H9 (cell line): ENCODE results near the gene MDGA2. TPM values are rescaled to one million over a fixed set of nuclear protein-coding genes. Genes with fewer than 3 reads are reported as not detected.

Experiments used
- DNase-seq: peaks from one replicate; pipeline ENCODE4 v3.0.0-alpha.2; 2017
- H2AFZ ChIP-seq: one replicate; pipeline ENCODE4 v1.6.1; 2013; ENCODE audit warnings: mild to moderate bottlenecking, low read length, control low read depth, moderate library complexity
- H2AK5ac ChIP-seq: 2 replicates; pipeline ENCODE4 v1.6.1; 2013; ENCODE audit warnings: low read length, control low read depth, mixed read lengths; ENCODE audit not compliant: insufficient read length
- H2BK120ac ChIP-seq: one replicate; pipeline ENCODE4 v1.6.1; 2013; ENCODE audit warnings: low read depth, mild to moderate bottlenecking, low read length, control low read depth, inconsistent platforms; ENCODE audit not compliant: poor library complexity, severe bottlenecking
- H2BK12ac ChIP-seq: 2 replicates; pipeline ENCODE4 v1.6.1; 2013; ENCODE audit warnings: low read length, control low read depth, mixed read lengths, low read depth; ENCODE audit not compliant: insufficient read length
- H2BK15ac ChIP-seq: 2 replicates; pipeline ENCODE4 v1.6.1; 2013; ENCODE audit warnings: low read depth, low read length, control low read depth
- H2BK20ac ChIP-seq: one replicate; pipeline ENCODE4 v1.6.1; 2013; ENCODE audit warnings: low read depth, mild to moderate bottlenecking, low read length, control low read depth, inconsistent platforms; ENCODE audit not compliant: poor library complexity, severe bottlenecking
- H2BK5ac ChIP-seq: 2 replicates; pipeline ENCODE4 v1.6.1; 2013; ENCODE audit warnings: low read length, control low read depth, mixed read lengths; ENCODE audit not compliant: insufficient read length
- H3K14ac ChIP-seq: 2 replicates; pipeline ENCODE4 v1.6.1; 2013; ENCODE audit warnings: low read length, control low read depth; ENCODE audit not compliant: insufficient read depth
- H3K18ac ChIP-seq: 2 replicates; pipeline ENCODE4 v1.6.1; 2013; ENCODE audit warnings: low read depth, mild to moderate bottlenecking, mixed read lengths, low read length, control low read depth; ENCODE audit not compliant: insufficient read length
- H3K23ac ChIP-seq: 2 replicates; pipeline ENCODE4 v1.6.1; 2013; ENCODE audit warnings: low read length, control low read depth, mixed read lengths, low read depth; ENCODE audit not compliant: insufficient read length
- H3K23me2 ChIP-seq: 2 replicates; pipeline ENCODE4 v1.6.1; 2013; ENCODE audit warnings: low read depth, mild to moderate bottlenecking, mixed read lengths, low read length, control low read depth; ENCODE audit not compliant: insufficient read length, poor library complexity, severe bottlenecking
- H3K27ac ChIP-seq: 2 replicates; pipeline ENCODE4 v1.5.1; 2013; ENCODE audit warnings: low read length, control low read depth, mixed read lengths, low read depth; ENCODE audit not compliant: insufficient read length
- H3K27me3 ChIP-seq: 2 replicates; pipeline ENCODE4 v1.6.1; 2013; ENCODE audit warnings: low read length, control low read depth, inconsistent platforms; ENCODE audit not compliant: insufficient read depth
- H3K4ac ChIP-seq: 2 replicates; pipeline ENCODE4 v1.6.1; 2013; ENCODE audit warnings: low read depth, mild to moderate bottlenecking, control low read depth, inconsistent platforms, low read length, moderate library complexity
- H3K4me1 ChIP-seq: 2 replicates; pipeline ENCODE4 v1.6.1; 2013; ENCODE audit warnings: low read length, control low read depth, inconsistent platforms; ENCODE audit not compliant: insufficient read depth
- H3K4me2 ChIP-seq: 2 replicates; pipeline ENCODE4 v1.6.1; 2013; ENCODE audit warnings: low read length, control low read depth, mixed read lengths; ENCODE audit not compliant: insufficient read length, insufficient read depth
- H3K56ac ChIP-seq: 2 replicates; pipeline ENCODE4 v1.6.1; 2013; ENCODE audit warnings: low read depth, mild to moderate bottlenecking, mixed read lengths, low read length, control low read depth; ENCODE audit not compliant: insufficient read length
- H3K79me1 ChIP-seq: 2 replicates; pipeline ENCODE4 v1.6.1; 2013; ENCODE audit warnings: low read depth, mild to moderate bottlenecking, moderate library complexity, low read length, control low read depth, inconsistent platforms; ENCODE audit not compliant: insufficient read depth, poor library complexity, severe bottlenecking
- H3K79me2 ChIP-seq: 2 replicates; pipeline ENCODE4 v1.6.1; 2013; ENCODE audit warnings: low read length, control low read depth, inconsistent platforms; ENCODE audit not compliant: insufficient read depth
- H3K9ac ChIP-seq: 2 replicates; pipeline ENCODE4 v1.6.1; 2013; ENCODE audit warnings: low read length, control low read depth, mixed read lengths; ENCODE audit not compliant: insufficient read length; ENCODE audit errors: extremely low read depth
- H3K9me3 ChIP-seq: one replicate; pipeline ENCODE4 v1.6.1; 2013; ENCODE audit warnings: low read depth, low read length, inconsistent platforms; ENCODE audit not compliant: control insufficient read depth
- H3T11ph ChIP-seq: one replicate; pipeline ENCODE4 v1.6.1; 2013; ENCODE audit warnings: mild to moderate bottlenecking, low read length, control low read depth, inconsistent platforms
- H4K20me1 ChIP-seq: one replicate; pipeline ENCODE4 v1.6.1; 2013; ENCODE audit not compliant: control insufficient read depth, insufficient read length, insufficient read depth
- H4K5ac ChIP-seq: 2 replicates; pipeline ENCODE4 v1.6.1; 2013; ENCODE audit warnings: low read depth, mild to moderate bottlenecking, mixed read lengths, low read length, control low read depth; ENCODE audit not compliant: insufficient read length
- H4K8ac ChIP-seq: replicated peaks from 2 replicates; pipeline ENCODE4 v1.6.1; 2013; ENCODE audit warnings: low read length, control low read depth, mixed read lengths, low read depth; ENCODE audit not compliant: insufficient read length
- H4K91ac ChIP-seq: 2 replicates; pipeline ENCODE4 v1.6.1; 2013; ENCODE audit warnings: low read depth, mild to moderate bottlenecking, moderate library complexity, mixed read lengths, low read length, control low read depth; ENCODE audit not compliant: insufficient read length
- H3K27ac Mint-ChIP-seq, 3 experiments: 2 replicates in 2 of 3; 3 replicates in 1 of 3; pipeline ENCODE4 v1.8.0; 2020 to 2021; ENCODE audit warnings: mixed read lengths in 3 of 3, mild to moderate bottlenecking in 1 of 3, moderate library complexity in 1 of 3
- H3K27me3 Mint-ChIP-seq: 2 replicates; pipeline ENCODE4 v1.8.0; 2021; ENCODE audit warnings: low read depth, mild to moderate bottlenecking, moderate library complexity, mixed read lengths
- H3K36me3 Mint-ChIP-seq, 3 experiments: 2 replicates in 2 of 3; 3 replicates in 1 of 3; pipeline ENCODE4 v1.8.0; 2020 to 2021; ENCODE audit warnings: low read depth in 3 of 3, mixed read lengths in 3 of 3; ENCODE audit not compliant: insufficient read depth in 1 of 3
- H3K4me1 Mint-ChIP-seq, 2 experiments: 2 replicates each; pipeline ENCODE4 v1.8.0; 2020; ENCODE audit warnings: mixed read lengths in 2 of 2
- H3K4me3 Mint-ChIP-seq, 2 experiments: 2 replicates in 1 of 2; 3 replicates in 1 of 2; pipeline ENCODE4 v1.8.0; 2020 to 2021; ENCODE audit warnings: mild to moderate bottlenecking in 2 of 2, mixed read lengths in 2 of 2, moderate library complexity in 1 of 2
- H3K9me3 Mint-ChIP-seq, 2 experiments: 2 replicates in 1 of 2; 3 replicates in 1 of 2; pipeline ENCODE4 v1.8.0; 2020; ENCODE audit warnings: mild to moderate bottlenecking in 2 of 2, mixed read lengths in 2 of 2, moderate library complexity in 1 of 2
- WGBS: extraction: QIAGEN DNeasy Blood & Tissue Kit; methylation state at CpG from one replicate; pipeline ENCODE4 v1.1.7; 2013; ENCODE audit warnings: missing lambda C conversion rate, low lambda C conversion rate, mixed read lengths; ENCODE audit not compliant: insufficient read length; ENCODE audit errors: extremely low coverage; 5-methylcytosine and 5-hydroxymethylcytosine counted together
- total RNA-seq: library from RNA; stranded (reverse); gene quantifications from 2 replicates; pipeline ENCODE4 v1.2.1, GENCODE V29; 2021
- TF ChIP-seq, protein P1 (sequence below): fragments of 200-600 bp; sonication (generic); conservative IDR thresholded peaks from 3 replicates; pipeline ENCODE4 v1.8.0; 2021; ENCODE audit warnings: antibody characterized with exemption, mild to moderate bottlenecking

The MDGA2 gene
- total RNA-seq, 1 experiment from 2014 or later = 1.9 TPM

DNA sequence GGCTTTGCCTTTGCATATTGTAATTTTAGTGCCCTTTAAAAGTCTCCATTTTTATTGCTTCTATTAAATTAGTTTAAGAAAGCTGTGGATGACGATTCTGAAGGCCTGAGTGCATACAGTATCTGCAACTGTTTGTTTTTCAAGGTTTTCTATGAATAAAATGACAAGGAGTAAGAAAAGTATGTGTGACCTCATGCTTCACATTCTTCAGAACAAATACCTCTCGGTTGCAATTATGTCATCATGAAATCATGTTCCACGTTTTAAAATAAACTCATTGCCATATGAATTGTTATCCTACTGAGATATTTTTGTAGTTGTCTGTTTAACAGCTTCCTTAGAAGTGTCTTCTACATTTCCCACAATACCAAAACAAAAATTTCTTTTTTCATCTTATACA lies 374.6 kb downstream of the MDGA2 start:
- no peak overlapping the region for H3K4me2 ChIP-seq
- H3K27ac Mint-ChIP-seq = peak overlapping the region in 2 of 3 experiments; percentile 35 to 80; a peak in 2 of 7 replicates
- H3K23me2 ChIP-seq = no peaks in the 10 kb centered on the region
- no peak overlapping the region for H4K8ac ChIP-seq
- DNase-seq = no peak
- no CpG with 5 or more reads among the region's 3 CpGs for WGBS
- H4K20me1 ChIP-seq = no peaks in the 10 kb centered on the region
- H4K5ac ChIP-seq = no peak overlapping the region
- no peaks in the 10 kb centered on the region for H3K27me3 Mint-ChIP-seq
- H2AFZ ChIP-seq = no peak overlapping the region
- H3K18ac ChIP-seq = no peak overlapping the region
- H2BK5ac ChIP-seq = no peak overlapping the region
- H3K14ac ChIP-seq = no peak overlapping the region
- no peaks in the 10 kb centered on the region for H3K27me3 ChIP-seq
- H4K91ac ChIP-seq = no peak overlapping the region
- no peak overlapping the region for H2BK120ac ChIP-seq
- no peak overlapping the region for H3K4ac ChIP-seq
- H3K27ac ChIP-seq = no peak overlapping the region
- H3T11ph ChIP-seq = no peak overlapping the region
- no peaks in the 10 kb centered on the region for H3K9me3 Mint-ChIP-seq
- TF ChIP-seq, protein P1, sequence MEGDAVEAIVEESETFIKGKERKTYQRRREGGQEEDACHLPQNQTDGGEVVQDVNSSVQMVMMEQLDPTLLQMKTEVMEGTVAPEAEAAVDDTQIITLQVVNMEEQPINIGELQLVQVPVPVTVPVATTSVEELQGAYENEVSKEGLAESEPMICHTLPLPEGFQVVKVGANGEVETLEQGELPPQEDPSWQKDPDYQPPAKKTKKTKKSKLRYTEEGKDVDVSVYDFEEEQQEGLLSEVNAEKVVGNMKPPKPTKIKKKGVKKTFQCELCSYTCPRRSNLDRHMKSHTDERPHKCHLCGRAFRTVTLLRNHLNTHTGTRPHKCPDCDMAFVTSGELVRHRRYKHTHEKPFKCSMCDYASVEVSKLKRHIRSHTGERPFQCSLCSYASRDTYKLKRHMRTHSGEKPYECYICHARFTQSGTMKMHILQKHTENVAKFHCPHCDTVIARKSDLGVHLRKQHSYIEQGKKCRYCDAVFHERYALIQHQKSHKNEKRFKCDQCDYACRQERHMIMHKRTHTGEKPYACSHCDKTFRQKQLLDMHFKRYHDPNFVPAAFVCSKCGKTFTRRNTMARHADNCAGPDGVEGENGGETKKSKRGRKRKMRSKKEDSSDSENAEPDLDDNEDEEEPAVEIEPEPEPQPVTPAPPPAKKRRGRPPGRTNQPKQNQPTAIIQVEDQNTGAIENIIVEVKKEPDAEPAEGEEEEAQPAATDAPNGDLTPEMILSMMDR = no peak
- H3K56ac ChIP-seq = no peak overlapping the region
- no peaks in the 10 kb centered on the region for H3K79me2 ChIP-seq
- H3K4me1 ChIP-seq = no peaks in the 10 kb centered on the region
- peaks cover 4 to 5% of the 10 kb centered on the region in 2 experiments; a peak in 3 of 4 replicates for H3K4me1 Mint-ChIP-seq
- no peak overlapping the region for H2BK15ac ChIP-seq
- no peaks in the 10 kb centered on the region for H3K79me1 ChIP-seq
- peaks cover 0 to 7% (median 0%) of the 10 kb centered on the region in 3 experiments; a peak in 1 of 7 replicates for H3K36me3 Mint-ChIP-seq
- H3K4me3 Mint-ChIP-seq = no peak overlapping the region
- H3K9ac ChIP-seq = no peak overlapping the region
- no peaks in the 10 kb centered on the region for H3K9me3 ChIP-seq
- H2BK20ac ChIP-seq = no peak overlapping the region
- no peak overlapping the region for H2AK5ac ChIP-seq
- no peak overlapping the region for H3K23ac ChIP-seq
- H2BK12ac ChIP-seq = no peak overlapping the region
